Esophagus mucosa (tissue), 1 donor: ENCODE data around the gene LRRC51. TPM values are rescaled to one million over a fixed set of nuclear protein-coding genes. Genes with fewer than 3 reads are reported as not detected.

ENCODE experiments used
- ATAC-seq: fragments of 200-7000 bp; cut with Tn5 transposase; one replicate; pipeline ENCODE4 v1.9.1; 2020
- total RNA-seq: library from RNA; stranded (reverse); gene quantifications from one replicate; pipeline ENCODE4 v1.2.4, GENCODE V29; 2023
- donor health status: DM: yes; HTN: yes; CAD: no.

LRRC51 gene
- total RNA-seq, 1 donor from 2014 or later: 5.5 TPM

- peak; percentile 34 for ATAC-seq
Measured at GRCh38 chr11:72141066-72141465, 60.4 kb downstream of the LRRC51 start.

- peak; percentile 51 for ATAC-seq
Measured at GRCh38 chr11:72142086-72142485, 61.4 kb downstream of the LRRC51 start.

- ATAC-seq: peak; percentile 5
Measured at GRCh38 chr11:72142543-72142942, 61.9 kb downstream of the LRRC51 start.

- no peak for ATAC-seq
Measured at GRCh38 chr11:72144807-72145565, 64.3 kb downstream of the LRRC51 start.

Other genes with a start within 250 kb of the LRRC51 start
- gene DEFB108B, start 247.7 kb upstream of the LRRC51 start, total RNA-seq: not detected
- not detected for gene DEFB131B, start 202.4 kb upstream of the LRRC51 start, total RNA-seq
- gene XNDC1N, start 152.3 kb upstream of the LRRC51 start, total RNA-seq: 3.5 TPM
- gene RNF121, start 151.8 kb upstream of the LRRC51 start, total RNA-seq: 17.7 TPM
- gene IL18BP, start 81.9 kb upstream of the LRRC51 start, total RNA-seq: 2.5 TPM
- 117 TPM for gene NUMA1, start 308 bp upstream of the LRRC51 start, total RNA-seq
- 81.0 TPM for gene LAMTOR1, start 22.4 kb downstream of the LRRC51 start, total RNA-seq
- gene TOMT, start 25.1 kb downstream of the LRRC51 start, total RNA-seq: not detected
- gene ANAPC15, start 31.8 kb downstream of the LRRC51 start, total RNA-seq: 46.0 TPM
- not detected for gene FOLR3, start 54.9 kb downstream of the LRRC51 start, total RNA-seq
- gene FOLR1, start 111.3 kb downstream of the LRRC51 start, total RNA-seq: 0.96 TPM
- gene FOLR2, start 135.9 kb downstream of the LRRC51 start, total RNA-seq: 0.24 TPM
- gene INPPL1, start 143.9 kb downstream of the LRRC51 start, total RNA-seq: 21.2 TPM
- not detected for gene PHOX2A, start 163.3 kb downstream of the LRRC51 start, total RNA-seq